Smooth muscle cell (in vitro differentiated cells): ENCODE results near the gene SKA1. TPM values are rescaled to one million over a fixed set of nuclear protein-coding genes. Genes with fewer than 3 reads are reported as not detected.

Source experiments
- DNase-seq: peaks from one replicate; lab custom pipeline; 2025; ENCODE audit not compliant: unreplicated experiment; lab: John Stamatoyannopoulos, UW
- H2AFZ ChIP-seq: fragments of 200-600 bp; sonication (generic); 2 replicates; pipeline ENCODE4 v1.6.0; 2016; ENCODE audit warnings: antibody characterized with exemption, low read depth, mild to moderate bottlenecking
- H3F3A ChIP-seq: fragments of 200-600 bp; sonication (generic); 2 replicates; pipeline ENCODE4 v1.6.0; 2017; ENCODE audit warnings: antibody characterized with exemption, low read depth
- H3K27ac ChIP-seq: fragments of 200-600 bp; sonication (generic); 2 replicates; pipeline ENCODE4 v1.5.1; 2016; ENCODE audit warnings: low read depth, mild to moderate bottlenecking
- H3K27me3 ChIP-seq: fragments of 200-600 bp; sonication (generic); 2 replicates; pipeline ENCODE4 v1.6.1; 2016; ENCODE audit warnings: low read depth, mild to moderate bottlenecking
- H3K36me3 ChIP-seq: fragments of 200-600 bp; sonication (generic); 2 replicates; pipeline ENCODE4 v1.5.1; 2016; ENCODE audit warnings: low read depth
- H3K4me1 ChIP-seq: fragments of 200-600 bp; sonication (generic); 2 replicates; pipeline ENCODE4 v1.5.1; 2016; ENCODE audit warnings: low read depth
- H3K4me2 ChIP-seq: fragments of 200-600 bp; sonication (generic); 2 replicates; pipeline ENCODE4 v1.6.0; 2016; ENCODE audit warnings: mild to moderate bottlenecking
- H3K4me3 ChIP-seq: fragments of 200-600 bp; sonication (generic); 2 replicates; pipeline ENCODE4 v1.5.1; 2016; ENCODE audit warnings: mild to moderate bottlenecking
- H3K79me2 ChIP-seq: fragments of 200-600 bp; sonication (generic); 2 replicates; pipeline ENCODE4 v1.6.0; 2016; ENCODE audit warnings: low read depth, mild to moderate bottlenecking
- H3K9ac ChIP-seq: fragments of 200-600 bp; sonication (generic); 2 replicates; pipeline ENCODE4 v1.6.0; 2016; ENCODE audit warnings: low read depth
- H3K9me3 ChIP-seq: fragments of 200-600 bp; sonication (generic); replicated peaks from 2 replicates; pipeline ENCODE4 v1.5.1; 2016; ENCODE audit warnings: low read depth
- H4K20me1 ChIP-seq: fragments of 200-600 bp; sonication (generic); 2 replicates; pipeline ENCODE4 v1.6.0; 2016; ENCODE audit warnings: low read depth
- CTCF ChIP-seq: fragments of 200-600 bp; sonication (generic); IDR thresholded peaks from 2 replicates; pipeline ENCODE4 v1.5.1; 2017; ENCODE audit warnings: borderline replicate concordance, mild to moderate bottlenecking, antibody characterized with exemption; ENCODE audit not compliant: insufficient read depth, poor library complexity, severe bottlenecking
- WGBS: methylation state at CpG from one replicate; pipeline ENCODE4 v1.1.7; 2016; ENCODE audit warnings: low lambda C conversion rate; 5-methylcytosine and 5-hydroxymethylcytosine counted together
- polyA plus RNA-seq: library from polyadenylated mRNA; unstranded; fragments of >200 nt; fragmentation: Nextera tagmentation; extraction: Ambion mirVana; gene quantifications from 2 replicates; pipeline ENCODE4 v1.2.1, GENCODE V29; 2016
- total RNA-seq: library from RNA; depleted of rRNA; stranded (reverse); fragments of >200 nt; gene quantifications from 2 replicates; pipeline ENCODE4 v1.2.3, GENCODE V29; 2014

SKA1 gene
- total and polyA plus RNA-seq, 2 experiments from 2014 or later = 5.8 to 7.8 TPM

- H3K4me1 ChIP-seq = peaks cover 24% of the 10 kb centered on the region
- no peaks in the 10 kb centered on the region for H4K20me1 ChIP-seq
- TF ChIP-seq CTCF = no peak
- no peak overlapping the region for H3K9ac ChIP-seq
- H3F3A ChIP-seq = no peaks in the 10 kb centered on the region
- no peak overlapping the region for H3K27ac ChIP-seq
- H3K9me3 ChIP-seq = no peaks in the 10 kb centered on the region
- H3K36me3 ChIP-seq = no peaks in the 10 kb centered on the region
- no peak for DNase-seq
- H3K79me2 ChIP-seq = peaks cover 12% of the 10 kb centered on the region
- no peak overlapping the region for H3K4me3 ChIP-seq
- H2AFZ ChIP-seq = no peak overlapping the region
- no peaks in the 10 kb centered on the region for H3K27me3 ChIP-seq
- 94% methylated on average over 5 of the region's 5 CpGs for WGBS
- H3K4me2 ChIP-seq = no peak overlapping the region
Observed at GRCh38 chr18:50377061-50377798, 2.4 kb downstream of the SKA1 start.

GRCh38 chr18:50388988-50389387, 14.1 kb downstream of the SKA1 start:
- Histone ChIP-seq H3K9me3 (no peaks in the 10 kb centered on the region), H4K20me1 (no peaks in the 10 kb centered on the region), H3K79me2 (no peaks in the 10 kb centered on the region), H3F3A (no peaks in the 10 kb centered on the region), H3K4me1 (no peaks in the 10 kb centered on the region), H3K9ac (no peak overlapping the region), H3K4me2 (no peak overlapping the region), H3K27me3 (no peaks in the 10 kb centered on the region), H3K4me3 (no peak overlapping the region), H3K27ac (no peak overlapping the region), H3K36me3 (no peaks in the 10 kb centered on the region), H2AFZ (no peak overlapping the region)
- no peak for TF ChIP-seq CTCF
- DNase-seq = no peak
- 95% methylated on average over 2 of the region's 2 CpGs for WGBS

GRCh38 chr18:50393802-50394201, 19.0 kb downstream of the SKA1 start:
- TF ChIP-seq CTCF = no peak
- H3K79me2 ChIP-seq = no peaks in the 10 kb centered on the region
- no peaks in the 10 kb centered on the region for H3K36me3 ChIP-seq
- H3K27ac ChIP-seq = no peak overlapping the region
- H3K27me3 ChIP-seq = no peaks in the 10 kb centered on the region
- no peaks in the 10 kb centered on the region for H3F3A ChIP-seq
- no peak for DNase-seq
- 98% methylated on average over 3 of the region's 3 CpGs for WGBS
- no peak overlapping the region for H3K4me2 ChIP-seq
- H2AFZ ChIP-seq = no peak overlapping the region
- H4K20me1 ChIP-seq = no peaks in the 10 kb centered on the region
- H3K4me1 ChIP-seq = peaks cover 10% of the 10 kb centered on the region
- no peak overlapping the region for H3K4me3 ChIP-seq
- no peaks in the 10 kb centered on the region for H3K9me3 ChIP-seq
- H3K9ac ChIP-seq = no peak overlapping the region

- no peak for TF ChIP-seq CTCF
- Histone ChIP-seq H3F3A (no peaks in the 10 kb centered on the region), H3K27ac (no peak overlapping the region), H3K4me1 (peaks cover 18% of the 10 kb centered on the region), H3K4me2 (no peak overlapping the region), H3K36me3 (no peaks in the 10 kb centered on the region), H4K20me1 (no peaks in the 10 kb centered on the region), H3K79me2 (no peaks in the 10 kb centered on the region), H3K27me3 (no peaks in the 10 kb centered on the region), H3K9me3 (no peaks in the 10 kb centered on the region), H2AFZ (no peak overlapping the region), H3K9ac (no peak overlapping the region), H3K4me3 (no peak overlapping the region)
- DNase-seq = no peak
- 85% methylated on average over 2 of the region's 2 CpGs for WGBS
Observed at GRCh38 chr18:50395093-50395492, 20.2 kb downstream of the SKA1 start.
